ENCODE measurements around the gene TASOR.
"Not testable (repeated sequence)": the region's sequence is repeated elsewhere in the genome, so short reads cannot be mapped to it uniquely, and the experiment has no call there.

The TASOR gene

GRCh38 chr3:56700151-56700550 lies 17.1 kb upstream of the TASOR start:
- Histone ChIP-seq H3K4me3 (replicated peaks; ENCODE audit: insufficient read depth, low read length) (no peak overlapping the region), H3K27me3 (ENCODE audit: insufficient read depth, poor library complexity, severe bottlenecking) (no peaks in the 10 kb centered on the region), H3K27ac (replicated peaks) (no peak overlapping the region)
- no peak for DNase-seq (ENCODE audit: low read depth in 1 of 2, low spot score in 1 of 2)
- TF ChIP-seq REST (IDR thresholded peaks at IDR 0.05; ENCODE audit: insufficient replicate concordance, low read depth), result no peak
- TF ChIP-seq, protein P1, sequence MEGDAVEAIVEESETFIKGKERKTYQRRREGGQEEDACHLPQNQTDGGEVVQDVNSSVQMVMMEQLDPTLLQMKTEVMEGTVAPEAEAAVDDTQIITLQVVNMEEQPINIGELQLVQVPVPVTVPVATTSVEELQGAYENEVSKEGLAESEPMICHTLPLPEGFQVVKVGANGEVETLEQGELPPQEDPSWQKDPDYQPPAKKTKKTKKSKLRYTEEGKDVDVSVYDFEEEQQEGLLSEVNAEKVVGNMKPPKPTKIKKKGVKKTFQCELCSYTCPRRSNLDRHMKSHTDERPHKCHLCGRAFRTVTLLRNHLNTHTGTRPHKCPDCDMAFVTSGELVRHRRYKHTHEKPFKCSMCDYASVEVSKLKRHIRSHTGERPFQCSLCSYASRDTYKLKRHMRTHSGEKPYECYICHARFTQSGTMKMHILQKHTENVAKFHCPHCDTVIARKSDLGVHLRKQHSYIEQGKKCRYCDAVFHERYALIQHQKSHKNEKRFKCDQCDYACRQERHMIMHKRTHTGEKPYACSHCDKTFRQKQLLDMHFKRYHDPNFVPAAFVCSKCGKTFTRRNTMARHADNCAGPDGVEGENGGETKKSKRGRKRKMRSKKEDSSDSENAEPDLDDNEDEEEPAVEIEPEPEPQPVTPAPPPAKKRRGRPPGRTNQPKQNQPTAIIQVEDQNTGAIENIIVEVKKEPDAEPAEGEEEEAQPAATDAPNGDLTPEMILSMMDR (IDR thresholded peaks at IDR 0.05; ENCODE audit: insufficient read depth, low read length), result no peak
- no peak for TF ChIP-seq POLR2AphosphoS5 (IDR thresholded peaks at IDR 0.05; ENCODE audit: low read depth)
- no peak for TF ChIP-seq SPI1 (IDR thresholded peaks at IDR 0.05; ENCODE audit: borderline replicate concordance, low read depth)
- no peak for TF ChIP-seq GABPA (IDR thresholded peaks at IDR 0.05; ENCODE audit: low read depth)

GRCh38 chr3:56694867-56695683 lies 12.0 kb upstream of the TASOR start:
- no peak for DNase-seq (ENCODE audit: low read depth in 1 of 2, low spot score in 1 of 2)
- no peak overlapping the region for H3K4me3 ChIP-seq (replicated peaks; ENCODE audit: insufficient read depth, low read length)
- H3K27ac ChIP-seq (replicated peaks), result no peak overlapping the region
- no peaks in the 10 kb centered on the region for H3K27me3 ChIP-seq (ENCODE audit: insufficient read depth, poor library complexity, severe bottlenecking)
- TF ChIP-seq SPI1 (IDR thresholded peaks at IDR 0.05; ENCODE audit: borderline replicate concordance, low read depth) (peak; percentile 2; the same call in 1 of the 2 replicates), POLR2AphosphoS5 (IDR thresholded peaks at IDR 0.05; ENCODE audit: low read depth) (no peak)

DNA sequence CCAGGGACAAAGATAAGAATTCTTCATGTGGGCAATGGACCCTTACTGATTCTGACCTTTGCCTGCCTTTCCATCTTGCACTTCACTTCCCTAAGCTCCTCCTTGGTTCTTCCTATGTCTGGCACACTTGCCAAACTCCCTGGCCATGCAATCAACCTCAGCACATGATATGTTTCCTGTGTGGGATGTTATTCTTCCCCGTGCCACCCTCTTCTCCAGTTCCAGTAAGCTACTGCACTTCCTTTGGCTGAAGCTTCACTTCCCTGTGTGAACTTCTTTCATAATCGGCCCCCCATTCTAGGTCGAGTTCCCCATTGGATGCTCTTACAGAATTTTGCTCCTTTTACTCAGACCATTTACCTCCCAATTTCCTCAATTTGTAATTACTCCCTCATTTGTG lies 10.7 kb upstream of the TASOR start:
- Histone ChIP-seq H3K27me3 (ENCODE audit: insufficient read depth, poor library complexity, severe bottlenecking) (no peaks in the 10 kb centered on the region), H3K27ac (replicated peaks) (no peak overlapping the region), H3K4me3 (replicated peaks; ENCODE audit: insufficient read depth, low read length) (no peak overlapping the region)
- TF ChIP-seq, protein P1 (IDR thresholded peaks at IDR 0.05; ENCODE audit: insufficient read depth, low read length), result no peak
- peak; percentile 91 for TF ChIP-seq SPI1 (IDR thresholded peaks at IDR 0.05; ENCODE audit: borderline replicate concordance, low read depth)
- TF ChIP-seq POLR2AphosphoS5 (IDR thresholded peaks at IDR 0.05; ENCODE audit: low read depth), result peak; percentile 56
- TF ChIP-seq REST (IDR thresholded peaks at IDR 0.05; ENCODE audit: insufficient replicate concordance, low read depth), result no peak
- TF ChIP-seq GABPA (IDR thresholded peaks at IDR 0.05; ENCODE audit: low read depth), result peak; percentile 58
- DNase-seq (ENCODE audit: low read depth in 1 of 2, low spot score in 1 of 2), result peak; percentile 78 to 82

DNA sequence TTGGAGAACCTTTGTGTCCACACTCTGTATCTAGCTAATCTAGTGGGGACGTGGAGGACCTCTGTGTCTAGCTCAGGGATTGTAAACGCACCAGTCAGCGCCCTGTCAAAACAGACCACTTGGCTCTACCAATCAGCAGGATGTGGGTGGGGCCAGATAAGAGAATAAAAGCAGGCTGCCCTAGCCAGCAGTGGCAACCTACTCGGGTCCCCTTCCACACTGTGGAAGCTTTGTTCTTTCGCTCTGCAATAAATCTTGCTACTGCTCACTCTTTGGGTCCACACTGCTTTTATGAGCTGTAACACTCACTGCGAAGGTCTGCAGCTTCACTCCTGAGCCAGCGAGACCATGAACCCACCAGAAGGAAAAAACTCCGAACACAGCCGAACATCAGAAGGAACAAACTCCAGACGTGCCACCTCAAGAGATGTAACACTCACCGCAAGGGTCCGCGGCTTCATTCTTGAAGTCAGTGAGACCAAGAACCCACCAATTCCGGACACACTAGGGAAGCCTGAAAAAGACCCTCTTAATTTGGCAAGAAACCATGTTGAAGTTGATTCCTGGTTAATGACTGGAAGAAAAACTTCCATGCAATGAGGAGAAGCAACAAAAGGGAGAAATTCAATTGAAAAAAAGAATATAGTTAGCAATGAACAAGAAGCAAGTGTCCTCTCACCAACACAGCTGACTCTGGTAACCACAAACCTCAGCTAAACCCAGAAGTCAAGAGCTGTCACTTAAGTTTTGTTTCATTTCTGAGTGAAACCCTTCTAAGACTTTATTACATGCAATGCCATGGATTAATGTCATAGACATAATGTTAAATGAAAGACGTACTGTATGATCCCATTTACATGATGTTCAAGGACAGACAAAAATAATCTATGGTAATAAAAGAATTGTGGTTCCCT lies 9.7 kb upstream of the TASOR start:
- peak in 1 of 2 experiments; percentile 42 for DNase-seq (ENCODE audit: low read depth in 1 of 2, low spot score in 1 of 2)
- H3K27ac ChIP-seq (replicated peaks); H3K4me3 ChIP-seq (replicated peaks; ENCODE audit: insufficient read depth, low read length); H3K27me3 ChIP-seq (ENCODE audit: insufficient read depth, poor library complexity, severe bottlenecking): not testable (repeated sequence)

GRCh38 chr3:56692001-56692365 lies 8.9 kb upstream of the TASOR start:
- H3K27ac ChIP-seq (replicated peaks); H3K27me3 ChIP-seq (ENCODE audit: insufficient read depth, poor library complexity, severe bottlenecking); DNase-seq (ENCODE audit: low read depth in 1 of 2, low spot score in 1 of 2); H3K4me3 ChIP-seq (replicated peaks; ENCODE audit: insufficient read depth, low read length): not testable (repeated sequence)
